Omental fat pad (tissue), 4 donors: ENCODE results near the gene OR4P4. TPM values are rescaled to one million over a fixed set of nuclear protein-coding genes. Genes with fewer than 3 reads are reported as not detected.

ENCODE experiments used
- ATAC-seq: fragments of 150-250 bp; one replicate; pipeline ENCODE4 v1.9.1; 2016; ENCODE audit warnings: mild to moderate bottlenecking, moderate library complexity; ENCODE audit not compliant: low FRiP score
- DNase-seq: peaks from one replicate; pipeline ENCODE4 v3.0.0-alpha.2; 2019; ENCODE audit warnings: low spot score
- CTCF ChIP-seq, 3 donors: fragments of 450-650 bp; IDR thresholded peaks; one replicate each; pipeline ENCODE4 v1.5.1; 2016 to 2017; ENCODE audit warnings: antibody characterized with exemption in 3 of 3, mild to moderate bottlenecking in 3 of 3, moderate library complexity in 2 of 3
- total RNA-seq, 4 donors: library from RNA; depleted of rRNA; stranded (reverse); fragments of >200 nt; gene quantifications; one replicate each; pipeline ENCODE4 v1.1.0, GENCODE V29; 2016

OR4P4 gene
- not detected for total RNA-seq

GRCh38 chr11:55634813-55635212, at the start of gene OR4P4:
Gene OR4P4 (plus strand): TSS chr11:55635113.
- DNase-seq, result no peak
- no peak for ATAC-seq
- TF ChIP-seq CTCF (IDR thresholded peaks at IDR 0.05), result no peak

- DNase-seq (no peak), ATAC-seq (no peak)
- TF ChIP-seq CTCF (IDR thresholded peaks at IDR 0.05), result no peak
These were observed 27.4 kb upstream of the OR4P4 start, which contains the start of gene OR4C11 for GRCh38 chr11:55607545-55607944. Gene OR4C11 (minus strand): TSS chr11:55607645. CDS start chr11:55604373, 3,272 bp downstream.

GRCh38 chr11:55624531-55624930, 10.4 kb upstream of the OR4P4 start:
- TF ChIP-seq CTCF (IDR thresholded peaks at IDR 0.05), result no peak
- DNase-seq (no peak), ATAC-seq (no peak)

- DNase-seq, result no peak
- no peak for ATAC-seq
- no peak for TF ChIP-seq CTCF (IDR thresholded peaks at IDR 0.05)
These were observed 13.1 kb downstream of the OR4P4 start, which contains the start of gene OR4S2 for GRCh38 chr11:55648027-55648426. Gene OR4S2 (plus strand): TSS chr11:55648327. CDS start chr11:55650904, 2,577 bp downstream.

GRCh38 chr11:55652560-55652959, 17.6 kb downstream of the OR4P4 start:
- ATAC-seq, result no peak
- no peak for TF ChIP-seq CTCF (IDR thresholded peaks at IDR 0.05)
- no peak for DNase-seq

- TF ChIP-seq CTCF (IDR thresholded peaks at IDR 0.05), result no peak
- no peak for ATAC-seq
- DNase-seq, result no peak
These were observed 20.2 kb downstream of the OR4P4 start for GRCh38 chr11:55655096-55655495.

- TF ChIP-seq CTCF (IDR thresholded peaks at IDR 0.05), result no peak
- ATAC-seq (no peak), DNase-seq (no peak)
These were observed 23.2 kb downstream of the OR4P4 start for GRCh38 chr11:55658031-55658573.
